GM23248 (cell line): Measurements from ENCODE around the gene KIF3B.

Experiments
- EZH2 ChIP-seq: fragments of 200-600 bp; sonication (generic); IDR thresholded peaks from 2 replicates; pipeline ENCODE4 v1.6.1; 2018; ENCODE audit warnings: antibody characterized with exemption, mild to moderate bottlenecking; ENCODE audit not compliant: insufficient read depth, poor library complexity, severe bottlenecking
- EZH2phosphoT487 ChIP-seq: fragments of 200-600 bp; sonication (generic); IDR thresholded peaks from 2 replicates; pipeline ENCODE4 v1.6.1; 2018; ENCODE audit warnings: antibody characterized with exemption, moderate library complexity, mild to moderate bottlenecking, low read depth; ENCODE audit not compliant: insufficient read depth

- TF ChIP-seq EZH2 = no peak
- no peak for TF ChIP-seq EZH2phosphoT487
Observed at GRCh38 chr20:32378461-32378860, 101.0 kb downstream of the KIF3B start.
